Keratinocyte (primary cell): ENCODE measurements around the gene ANAPC5. TPM values are rescaled to one million over a fixed set of nuclear protein-coding genes. Genes with fewer than 3 reads are reported as not detected.

Source experiments
- DNase-seq: peaks from one replicate; pipeline ENCODE4 v3.0.0-alpha.2; 2011; ENCODE audit warnings: low read depth, missing footprints, low spot score
- FAIRE-seq: peaks from 2 replicates; lab custom pipeline; 2011; peaks lifted over from hg19 to GRCh38; lab: Jason Lieb, UNC
- H2AFZ ChIP-seq: 2 replicates; pipeline ENCODE4 v1.6.0; 2012; ENCODE audit warnings: low read length, control low read depth, inconsistent platforms; ENCODE audit not compliant: control insufficient read depth
- H3K27ac ChIP-seq: 2 replicates; pipeline ENCODE4 v1.5.1; 2011; ENCODE audit warnings: low read length; ENCODE audit not compliant: control insufficient read depth, insufficient read depth
- H3K27me3 ChIP-seq: 3 replicates; pipeline ENCODE4 v1.6.0; 2011; ENCODE audit warnings: low read length; ENCODE audit not compliant: control insufficient read depth, insufficient read depth; ENCODE audit errors: extremely low read depth
- H3K36me3 ChIP-seq, 2 experiments: 2 replicates in 1 of 2; 3 replicates in 1 of 2; pipeline ENCODE4 v1.5.1; 2011; ENCODE audit warnings: low read length in 2 of 2, mild to moderate bottlenecking in 1 of 2; ENCODE audit not compliant: control insufficient read depth in 2 of 2, insufficient read depth in 2 of 2; ENCODE audit errors: extremely low read depth in 1 of 2
- H3K4me1 ChIP-seq: 3 replicates; pipeline ENCODE4 v1.5.1; 2011; ENCODE audit warnings: low read length; ENCODE audit not compliant: control insufficient read depth, insufficient read depth; ENCODE audit errors: extremely low read depth
- H3K4me2 ChIP-seq: 3 replicates; pipeline ENCODE4 v1.6.0; 2011; ENCODE audit warnings: low read depth, low read length; ENCODE audit not compliant: control insufficient read depth, insufficient read depth; ENCODE audit errors: extremely low read depth
- H3K4me3 ChIP-seq, 3 experiments: fragments of 200-600 bp in 1 of 3; sonication (generic) in 1 of 3; 2 replicates in 2 of 3; 3 replicates in 1 of 3; pipeline ENCODE4 v1.5.1; 2011 to 2016; ENCODE audit warnings: low read length in 3 of 3, mild to moderate bottlenecking in 3 of 3, control low read depth in 2 of 3, inconsistent platforms in 1 of 3, low read depth in 1 of 3, mixed read lengths in 1 of 3, mixed run types in 1 of 3, moderate library complexity in 1 of 3; ENCODE audit not compliant: control insufficient read depth in 2 of 3, insufficient read depth in 2 of 3; ENCODE audit errors: extremely low read depth in 1 of 3
- H3K79me2 ChIP-seq: 2 replicates; pipeline ENCODE4 v1.6.0; 2012; ENCODE audit warnings: low read length; ENCODE audit not compliant: control insufficient read depth, insufficient read depth
- H3K9ac ChIP-seq: 3 replicates; pipeline ENCODE4 v1.6.0; 2011; ENCODE audit warnings: low read length; ENCODE audit not compliant: control insufficient read depth, insufficient read depth; ENCODE audit errors: extremely low read depth
- H3K9me1 ChIP-seq: 3 replicates; pipeline ENCODE4 v1.6.0; 2011; ENCODE audit warnings: low read length; ENCODE audit not compliant: control insufficient read depth, insufficient read depth; ENCODE audit errors: extremely low read depth
- H3K9me3 ChIP-seq: 2 replicates; pipeline ENCODE4 v1.5.1; 2012; ENCODE audit warnings: low read depth, low read length; ENCODE audit not compliant: control insufficient read depth
- H4K20me1 ChIP-seq: 3 replicates; pipeline ENCODE4 v1.6.0; 2011; ENCODE audit warnings: low read length; ENCODE audit not compliant: control insufficient read depth, insufficient read depth; ENCODE audit errors: extremely low read depth
- EZH2 ChIP-seq: IDR thresholded peaks from one replicate; pipeline ENCODE4 v1.6.1; 2012; ENCODE audit warnings: inconsistent platforms, mild to moderate bottlenecking, low read length, moderate library complexity
- dilution Hi-C: fragments of 300-500 bp; cut with MboI; formaldehyde crosslinking; loops from one replicate; pipeline ENCODE4 v1.7.0; 2020; ENCODE audit warnings: low sequenced_read_pairs; ENCODE audit not compliant: extremely low pct_ligation_motif_present
- polyA plus RNA-seq, 5 experiments: library from polyadenylated mRNA; depleted of rRNA in 3 of 5; stranded (reverse) in 3 of 5; stranded (forward) in 1 of 5; unstranded in 1 of 5; fragments of >200 nt; gene quantifications; 1 replicate in 1 of 5; 2 replicates in 3 of 5; 3 replicates in 1 of 5; pipeline versions ENCODE4 v1.2.1 to v1.2.3, GENCODE V29; 2011 to 2012; ENCODE audit warnings: missing spikeins in 2 of 5, low read depth in 1 of 5, low replicate concordance in 1 of 5
- TF ChIP-seq, protein P1 (sequence below), 3 experiments: IDR thresholded peaks in 1 of 3; conservative IDR thresholded peaks in 1 of 3; optimal IDR thresholded peaks in 1 of 3; 2 replicates in 2 of 3; 3 replicates in 1 of 3; pipeline versions ENCODE3 to v1.5.1; 2011; ENCODE audit warnings: low read length in 3 of 3, mild to moderate bottlenecking in 3 of 3, moderate library complexity in 2 of 3, control low read depth in 1 of 3, inconsistent platforms in 1 of 3; ENCODE audit not compliant: insufficient read depth in 2 of 3; ENCODE audit errors: extremely low read depth in 1 of 3

ANAPC5 gene
- polyA plus RNA-seq, 1 donor (not counting 4 experiments of a cell fraction or from before 2014, with no cell fraction given), result 115 TPM

DNA sequence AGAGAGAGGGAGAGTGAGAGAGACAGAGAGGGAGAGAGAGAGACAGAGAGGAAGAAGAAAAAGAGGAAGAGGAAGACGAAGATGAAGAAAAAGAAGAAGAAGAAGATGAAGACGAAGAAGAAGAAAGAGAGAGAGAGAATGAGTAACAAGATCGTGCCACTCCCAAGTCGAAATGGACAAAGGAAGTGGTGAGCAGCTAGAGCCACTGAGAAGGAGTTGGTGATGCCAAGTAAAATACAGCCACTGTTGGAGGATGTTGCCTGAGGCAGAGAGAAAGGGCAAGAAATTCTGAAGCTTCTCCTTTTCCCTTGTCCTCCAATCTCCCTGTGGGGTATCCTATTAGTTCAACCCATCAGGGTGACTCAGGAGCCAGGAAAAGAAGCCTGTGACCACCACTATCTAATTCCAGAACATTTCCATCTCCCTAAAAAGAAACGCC, 12.5 kb upstream of the ANAPC5 start:
- TF ChIP-seq EZH2, result no peak
- TF ChIP-seq, protein P1, sequence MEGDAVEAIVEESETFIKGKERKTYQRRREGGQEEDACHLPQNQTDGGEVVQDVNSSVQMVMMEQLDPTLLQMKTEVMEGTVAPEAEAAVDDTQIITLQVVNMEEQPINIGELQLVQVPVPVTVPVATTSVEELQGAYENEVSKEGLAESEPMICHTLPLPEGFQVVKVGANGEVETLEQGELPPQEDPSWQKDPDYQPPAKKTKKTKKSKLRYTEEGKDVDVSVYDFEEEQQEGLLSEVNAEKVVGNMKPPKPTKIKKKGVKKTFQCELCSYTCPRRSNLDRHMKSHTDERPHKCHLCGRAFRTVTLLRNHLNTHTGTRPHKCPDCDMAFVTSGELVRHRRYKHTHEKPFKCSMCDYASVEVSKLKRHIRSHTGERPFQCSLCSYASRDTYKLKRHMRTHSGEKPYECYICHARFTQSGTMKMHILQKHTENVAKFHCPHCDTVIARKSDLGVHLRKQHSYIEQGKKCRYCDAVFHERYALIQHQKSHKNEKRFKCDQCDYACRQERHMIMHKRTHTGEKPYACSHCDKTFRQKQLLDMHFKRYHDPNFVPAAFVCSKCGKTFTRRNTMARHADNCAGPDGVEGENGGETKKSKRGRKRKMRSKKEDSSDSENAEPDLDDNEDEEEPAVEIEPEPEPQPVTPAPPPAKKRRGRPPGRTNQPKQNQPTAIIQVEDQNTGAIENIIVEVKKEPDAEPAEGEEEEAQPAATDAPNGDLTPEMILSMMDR (optimal IDR thresholded peaks at IDR 0.05 in 1 of 3, IDR thresholded peaks at IDR 0.05 in 1 of 3, conservative IDR thresholded peaks at IDR 0.05 in 1 of 3; ENCODE audit: extremely low read depth in 1 of 3, insufficient read depth in 2 of 3, low read length in 3 of 3), result no peak
- H3K36me3 ChIP-seq, result no peaks in the 10 kb centered on the region
- dilution Hi-C loops, result no loop called here
- no peaks in the 10 kb centered on the region for H3K27me3 ChIP-seq
- H4K20me1 ChIP-seq, result no peaks in the 10 kb centered on the region
- H3K9me3 ChIP-seq, result no peaks in the 10 kb centered on the region
- DNase-seq (no peak), FAIRE-seq (peak; percentile 56)
- H3K4me2 ChIP-seq, result no peak overlapping the region
- H3K9ac ChIP-seq, result no peak overlapping the region
- H2AFZ ChIP-seq, result no peak overlapping the region
- H3K4me3 ChIP-seq, result no peak overlapping the region
- no peak overlapping the region for H3K27ac ChIP-seq
- peaks cover 8% of the 10 kb centered on the region for H3K4me1 ChIP-seq
- no peaks in the 10 kb centered on the region for H3K79me2 ChIP-seq
- H3K9me1 ChIP-seq, result no peaks in the 10 kb centered on the region

DNA sequence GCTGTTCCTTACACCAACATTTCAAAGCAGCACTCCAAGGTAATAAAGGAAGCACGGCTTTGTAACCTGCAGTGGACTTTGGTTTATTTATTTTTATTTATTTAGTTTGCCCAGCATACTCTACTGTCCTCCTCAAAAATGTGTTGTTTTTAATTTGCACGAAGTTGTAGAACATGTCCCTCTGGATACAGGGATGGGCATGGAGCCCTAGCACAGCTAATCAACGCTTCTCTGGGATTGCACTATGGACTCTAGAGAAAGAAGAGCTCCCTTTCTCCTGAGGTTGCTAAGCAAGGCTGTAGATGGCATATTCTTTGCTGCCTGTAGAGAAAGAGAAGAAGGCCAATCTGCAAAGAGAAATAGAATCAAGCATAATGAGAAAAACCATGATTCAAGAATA, 5.9 kb upstream of the ANAPC5 start:
- Histone ChIP-seq H3K27me3 (no peaks in the 10 kb centered on the region), H3K4me3 (no peak overlapping the region), H3K36me3 (no peaks in the 10 kb centered on the region), H4K20me1 (no peaks in the 10 kb centered on the region), H3K4me1 (peaks cover 8% of the 10 kb centered on the region), H3K9me3 (no peaks in the 10 kb centered on the region), H3K79me2 (no peaks in the 10 kb centered on the region), H3K9ac (no peak overlapping the region), H3K9me1 (no peaks in the 10 kb centered on the region), H2AFZ (no peak overlapping the region), H3K27ac (no peak overlapping the region), H3K4me2 (no peak overlapping the region)
- TF ChIP-seq EZH2, result no peak
- no peak for DNase-seq
- dilution Hi-C loops, result no loop called here
- FAIRE-seq, result no peak

DNA sequence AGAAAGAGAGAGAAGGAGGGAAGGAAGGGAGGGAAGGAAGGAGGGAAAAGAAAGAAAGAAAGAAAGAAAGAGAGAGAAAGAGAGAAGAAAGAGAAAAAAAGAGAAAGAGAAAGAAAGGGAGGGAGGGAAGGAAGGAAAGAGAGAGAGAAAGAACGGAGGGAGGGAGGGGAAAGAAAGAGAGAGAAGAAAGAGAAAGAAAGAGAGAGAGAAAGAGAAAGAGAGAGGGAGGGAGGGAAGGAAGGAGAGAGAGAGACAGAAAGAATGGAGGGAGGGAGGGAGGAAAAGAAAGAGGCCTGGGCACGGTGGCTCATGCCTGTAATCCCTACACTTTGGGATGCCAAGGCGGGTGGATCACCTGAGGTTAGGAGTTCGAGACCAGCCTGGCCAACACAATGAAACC, 5.1 kb upstream of the ANAPC5 start:
- H2AFZ ChIP-seq, result no peak overlapping the region
- no peak overlapping the region for H3K27ac ChIP-seq
- DNase-seq (no peak), FAIRE-seq (no peak)
- H3K36me3 ChIP-seq, result no peaks in the 10 kb centered on the region
- no peak overlapping the region for H3K4me3 ChIP-seq
- H3K9me1 ChIP-seq, result no peaks in the 10 kb centered on the region
- H3K27me3 ChIP-seq, result no peaks in the 10 kb centered on the region
- TF ChIP-seq, protein P1 (optimal IDR thresholded peaks at IDR 0.05 in 1 of 3, IDR thresholded peaks at IDR 0.05 in 1 of 3, conservative IDR thresholded peaks at IDR 0.05 in 1 of 3; ENCODE audit: extremely low read depth in 1 of 3, insufficient read depth in 2 of 3, low read length in 3 of 3), result no peak
- TF ChIP-seq EZH2, result no peak
- no peak overlapping the region for H3K4me2 ChIP-seq
- H3K79me2 ChIP-seq, result no peaks in the 10 kb centered on the region
- H4K20me1 ChIP-seq, result no peaks in the 10 kb centered on the region
- no peaks in the 10 kb centered on the region for H3K9me3 ChIP-seq
- H3K9ac ChIP-seq, result no peak overlapping the region
- H3K4me1 ChIP-seq, result peaks cover 8% of the 10 kb centered on the region
- dilution Hi-C loops, result no loop called here
